Stimulated activated naive B cell treated with anti-CD40 and anti-IgM and Interleukin-4, amounts not matched to agents 10 μg/mL and 1 μg/mL and 100 μg/mL, for 72 hours (primary cell): ENCODE data around the gene DEPDC7.

Experiments used
- ATAC-seq, 2 donors: fragments of 150-1000 bp; cut with Tn5 transposase; replicated peaks; 2 replicates each; pipeline ENCODE4 v1.10.0; 2021; ENCODE audit warnings: moderate library complexity in 1 of 2
- DNase-seq: peaks from one replicate; pipeline ENCODE4 v3.0.0; 2021
- H3K27ac Mint-ChIP-seq: one replicate; pipeline ENCODE4 v1.8.0; 2022; ENCODE audit warnings: mild to moderate bottlenecking, mixed read lengths
- H3K27me3 Mint-ChIP-seq, 2 donors: one replicate each; pipeline ENCODE4 v1.8.0; 2022; ENCODE audit warnings: mixed read lengths in 2 of 2
- H3K36me3 Mint-ChIP-seq, 2 donors: one replicate each; pipeline ENCODE4 v1.8.0; 2022; ENCODE audit warnings: mixed read lengths in 2 of 2, mild to moderate bottlenecking in 1 of 2
- H3K4me1 Mint-ChIP-seq, 2 donors: one replicate each; pipeline ENCODE4 v1.8.0; 2022; ENCODE audit warnings: mixed read lengths in 2 of 2, mild to moderate bottlenecking in 1 of 2
- H3K4me3 Mint-ChIP-seq, 2 donors: one replicate each; pipeline ENCODE4 v1.8.0; 2022; ENCODE audit warnings: mild to moderate bottlenecking in 2 of 2, mixed read lengths in 2 of 2, moderate library complexity in 1 of 2
- H3K9me3 Mint-ChIP-seq, 2 donors: one replicate each; pipeline ENCODE4 v1.8.0; 2022; ENCODE audit warnings: mixed read lengths in 2 of 2, mild to moderate bottlenecking in 1 of 2

Gene DEPDC7

DNA sequence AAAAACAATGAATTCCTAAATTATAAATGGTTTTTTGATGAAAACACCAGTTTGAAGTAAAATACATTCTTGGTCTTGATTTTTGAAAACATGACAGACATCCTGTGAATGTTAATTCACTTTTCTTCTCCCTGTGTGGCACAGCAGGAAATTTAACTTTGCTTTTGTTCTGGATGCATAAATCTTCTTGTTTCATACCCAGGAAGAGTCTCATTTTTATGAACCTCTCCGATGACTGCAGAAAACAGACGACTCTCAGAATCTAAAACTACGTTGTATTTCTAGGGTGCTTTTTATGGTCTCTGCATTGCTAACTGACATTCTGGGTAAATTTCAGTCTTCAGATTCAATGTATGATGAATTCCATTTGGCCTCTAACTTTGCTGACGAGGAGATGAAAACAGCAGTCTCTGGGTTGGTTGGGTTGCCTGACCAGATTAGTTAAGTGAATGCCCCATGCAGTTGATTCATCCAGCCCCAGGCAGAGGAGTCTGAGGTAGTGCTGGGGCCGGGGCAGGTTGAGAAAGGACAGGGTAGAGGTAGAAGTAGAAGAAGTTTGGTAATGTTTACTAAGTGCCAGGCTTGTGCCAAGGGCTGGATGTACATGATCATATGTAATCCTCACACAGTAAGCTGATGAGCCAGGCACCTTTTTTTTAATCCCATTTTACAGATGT is 43.8 kb downstream of the DEPDC7 start:
- no peak overlapping the region for H3K4me3 Mint-ChIP-seq
- peaks cover 43 to 54% of the 10 kb centered on the region in 2 donors for H3K36me3 Mint-ChIP-seq
- DNase-seq = no peak
- H3K4me1 Mint-ChIP-seq = peaks cover 18 to 36% of the 10 kb centered on the region in 2 donors
- no peaks in the 10 kb centered on the region for H3K27me3 Mint-ChIP-seq
- no peaks in the 10 kb centered on the region for H3K9me3 Mint-ChIP-seq
- no peak for ATAC-seq
- H3K27ac Mint-ChIP-seq = no peak overlapping the region

DNA sequence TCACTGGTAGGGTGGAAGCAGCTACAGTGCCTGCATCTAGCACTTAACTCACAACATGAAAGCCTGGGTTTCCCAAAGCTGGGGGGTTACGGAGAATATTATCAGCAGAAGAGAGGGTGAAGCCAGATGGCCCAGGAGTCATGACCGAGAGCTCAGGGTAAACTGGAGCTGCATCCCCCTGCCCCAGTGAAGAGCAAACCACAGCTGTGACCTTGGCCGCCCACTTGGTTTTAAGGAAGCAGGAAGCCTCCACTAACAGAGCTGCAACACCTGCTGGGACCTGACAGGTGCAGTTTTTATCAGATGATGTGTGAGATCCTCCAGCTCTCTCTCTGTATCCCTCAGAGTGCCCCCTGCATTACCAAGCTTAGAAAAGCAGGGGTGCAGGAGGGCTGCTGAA is 44.6 kb downstream of the DEPDC7 start:
- Mint-ChIP-seq H3K9me3 (no peaks in the 10 kb centered on the region), H3K4me1 (peaks cover 22 to 44% of the 10 kb centered on the region in 2 donors), H3K4me3 (no peak overlapping the region), H3K27me3 (no peaks in the 10 kb centered on the region), H3K36me3 (peaks cover 39 to 54% of the 10 kb centered on the region in 2 donors), H3K27ac (peak overlapping the region; percentile 47)
- DNase-seq (no peak), ATAC-seq (no peak)

DNA sequence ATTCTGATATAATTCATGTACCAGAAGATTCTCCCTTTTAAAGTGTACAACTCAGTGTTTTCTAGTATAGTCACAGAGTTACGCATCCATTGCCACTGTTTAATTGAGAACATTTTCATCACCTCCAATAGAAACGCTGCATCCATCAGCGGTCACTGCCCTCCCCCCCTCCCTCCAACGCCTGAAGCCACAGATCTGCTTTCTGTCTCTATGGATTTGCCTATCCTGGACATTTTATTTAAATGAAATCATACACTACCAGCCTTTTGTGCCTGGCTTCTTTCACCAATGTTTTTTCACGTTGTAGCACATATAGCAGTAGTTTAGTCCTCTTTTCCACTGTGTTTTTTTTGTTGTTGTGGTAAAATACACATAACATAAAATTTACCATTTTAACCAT is 46.5 kb downstream of the DEPDC7 start:
- Mint-ChIP-seq H3K27ac (no peak overlapping the region), H3K9me3 (no peaks in the 10 kb centered on the region), H3K4me1 (peaks cover 22 to 51% of the 10 kb centered on the region in 2 donors), H3K4me3 (no peak overlapping the region), H3K27me3 (no peaks in the 10 kb centered on the region), H3K36me3 (peaks cover 44 to 65% of the 10 kb centered on the region in 2 donors)
- ATAC-seq (no peak), DNase-seq (no peak)

DNA sequence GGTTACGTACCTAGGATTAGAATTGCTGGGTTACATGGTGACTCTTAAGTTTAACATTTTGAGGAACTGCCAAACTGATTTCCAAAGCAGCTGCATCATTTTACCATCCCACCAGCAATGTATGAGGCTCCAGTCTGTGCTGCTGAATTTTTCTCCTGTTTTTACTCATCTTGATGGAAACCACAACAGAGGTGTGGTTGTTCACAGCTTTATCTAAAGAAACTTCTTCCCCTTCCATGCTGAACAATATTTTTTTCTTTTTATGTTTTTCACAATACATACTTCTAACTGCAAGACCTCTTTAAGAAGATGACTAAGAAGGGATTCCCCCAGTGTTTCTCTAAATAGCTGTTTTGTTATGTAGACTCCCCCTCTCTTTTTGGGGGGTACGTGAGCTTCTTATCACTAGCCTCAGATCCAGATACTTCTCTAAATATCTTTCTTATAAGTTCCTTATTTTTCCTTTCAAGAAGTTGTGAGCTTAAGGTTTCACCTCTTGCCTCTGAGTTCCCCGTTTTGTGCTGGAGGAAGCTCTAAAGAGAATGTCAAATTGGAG is 47.7 kb downstream of the DEPDC7 start:
- DNase-seq = no peak
- peaks cover 40 to 63% of the 10 kb centered on the region in 2 donors for H3K36me3 Mint-ChIP-seq
- peak overlapping the region; percentile 1 to 34 for H3K4me3 Mint-ChIP-seq

DNA sequence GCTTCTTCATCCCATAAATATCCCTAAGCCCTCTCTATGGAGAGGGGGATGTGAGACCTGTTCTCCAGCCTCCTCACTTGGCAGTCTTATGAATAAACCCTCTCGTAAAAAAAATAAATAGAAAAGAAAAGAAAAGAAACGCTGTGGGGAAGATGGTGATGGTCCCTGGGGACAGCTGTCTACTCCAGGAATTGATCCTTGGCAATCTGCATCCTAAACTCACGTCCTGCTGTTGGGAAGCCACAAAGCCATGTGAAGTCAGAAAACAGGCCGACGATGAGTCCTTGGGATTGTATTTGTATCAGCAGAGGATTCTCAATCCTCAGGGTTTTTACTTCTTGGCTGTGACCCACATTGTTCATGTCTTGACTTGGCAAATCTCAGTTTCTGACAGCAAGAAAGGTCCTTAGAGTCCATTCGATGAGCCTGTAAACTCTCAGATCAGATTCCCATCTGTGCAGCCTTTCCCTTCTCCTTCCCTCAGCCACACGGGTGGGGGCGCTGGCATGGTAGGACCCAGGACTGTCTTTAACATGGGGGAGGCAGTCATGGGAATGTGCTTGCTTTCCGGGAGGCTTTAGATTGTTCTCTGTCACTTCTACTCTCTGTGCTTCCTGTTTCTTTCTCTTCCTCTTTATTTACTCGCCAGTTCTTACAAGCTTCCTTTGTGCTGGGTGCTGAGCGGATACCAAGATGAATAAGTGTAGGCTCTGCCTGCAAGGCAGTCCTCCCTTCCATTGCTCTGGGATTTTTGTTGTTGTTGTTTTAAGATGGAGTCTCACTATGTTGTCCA is 48.6 kb downstream of the DEPDC7 start:
- Mint-ChIP-seq H3K36me3 (peaks cover 40 to 64% of the 10 kb centered on the region in 2 donors), H3K27me3 (no peaks in the 10 kb centered on the region), H3K4me3 (peak overlapping the region; percentile 3 to 73), H3K27ac (peak overlapping the region; percentile 89), H3K9me3 (no peaks in the 10 kb centered on the region), H3K4me1 (peaks cover 22 to 51% of the 10 kb centered on the region in 2 donors)
- no peak for DNase-seq
- ATAC-seq = peak; percentile 44 to 46

More for the DNA sequence above, 47.7 kb downstream of the DEPDC7 start:
- peak; percentile 76 for ATAC-seq
- H3K9me3 Mint-ChIP-seq = no peaks in the 10 kb centered on the region
- no peaks in the 10 kb centered on the region for H3K27me3 Mint-ChIP-seq
- H3K4me1 Mint-ChIP-seq = peaks cover 22 to 51% of the 10 kb centered on the region in 2 donors
- peak overlapping the region; percentile 4 for H3K27ac Mint-ChIP-seq

DNA sequence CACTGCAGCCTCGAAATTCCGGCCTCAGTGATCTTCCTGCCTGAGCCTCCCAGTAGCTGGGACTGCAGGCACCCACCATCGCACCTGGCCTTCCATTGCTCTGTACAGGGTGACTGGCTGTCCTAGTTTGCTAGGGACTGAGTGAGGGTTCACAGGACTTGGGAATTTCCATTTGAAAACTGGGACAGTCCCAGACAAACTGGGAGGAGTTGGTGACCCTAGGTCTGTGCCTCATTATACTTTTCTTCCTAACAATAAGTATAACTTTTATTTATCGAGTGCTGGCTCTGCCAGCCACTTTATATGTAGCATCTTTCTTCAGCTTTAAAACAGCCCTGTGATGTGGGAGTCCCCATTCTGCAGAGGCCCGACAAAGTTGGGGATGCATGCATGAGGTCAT is 49.2 kb downstream of the DEPDC7 start:
- peak overlapping the region in 1 of 2 donors; percentile 73 for H3K4me3 Mint-ChIP-seq
- H3K9me3 Mint-ChIP-seq = no peaks in the 10 kb centered on the region
- peak overlapping the region; percentile 89 for H3K27ac Mint-ChIP-seq
- ATAC-seq (peak; percentile 16 to 21), DNase-seq (no peak)
- peaks cover 35 to 58% of the 10 kb centered on the region in 2 donors for H3K36me3 Mint-ChIP-seq
- peaks cover 22 to 46% of the 10 kb centered on the region in 2 donors for H3K4me1 Mint-ChIP-seq
- no peaks in the 10 kb centered on the region for H3K27me3 Mint-ChIP-seq

DNA sequence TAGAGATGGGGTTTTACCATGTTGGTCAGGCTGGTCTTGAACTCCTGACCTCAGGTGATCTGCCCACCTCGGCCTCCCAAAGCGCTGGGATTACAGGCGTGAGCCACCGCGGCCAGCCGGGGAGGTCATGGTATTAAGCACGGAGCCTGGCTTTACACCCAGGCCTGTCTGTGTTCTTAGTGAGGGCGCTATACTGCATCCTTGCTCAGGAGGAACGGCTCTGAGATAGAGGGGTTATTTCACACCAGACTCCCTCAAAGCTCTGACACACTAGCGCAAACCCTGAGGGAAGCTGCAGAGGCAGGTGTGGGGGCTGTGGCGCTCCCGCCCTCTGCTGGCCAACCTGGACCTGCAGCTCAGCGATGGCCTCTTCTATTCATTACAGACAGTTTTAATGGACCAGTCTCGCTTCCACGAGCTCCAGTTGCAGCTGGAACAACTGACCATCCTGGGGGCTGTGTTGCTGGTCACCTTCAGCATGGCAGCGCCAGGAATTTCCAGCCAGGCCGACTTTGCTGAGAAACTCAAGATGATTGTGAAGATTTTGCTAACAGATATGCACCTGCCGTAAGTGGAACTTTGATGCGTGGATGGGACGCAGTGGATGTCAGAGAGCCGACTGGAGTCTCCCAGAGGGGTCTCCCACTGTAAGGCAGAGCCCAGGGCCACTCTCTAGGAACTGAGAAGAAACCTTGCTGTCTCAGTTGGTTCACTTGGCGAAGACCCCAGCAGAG is 49.9 kb downstream of the DEPDC7 start:
- H3K36me3 Mint-ChIP-seq = peaks cover 31 to 52% of the 10 kb centered on the region in 2 donors
- peaks cover 22 to 38% of the 10 kb centered on the region in 2 donors for H3K4me1 Mint-ChIP-seq
- ATAC-seq (peak; percentile 74 to 86), DNase-seq (peak; percentile 49)
- no peak overlapping the region for H3K4me3 Mint-ChIP-seq
- no peaks in the 10 kb centered on the region for H3K27me3 Mint-ChIP-seq
- H3K9me3 Mint-ChIP-seq = no peaks in the 10 kb centered on the region
- H3K27ac Mint-ChIP-seq = no peak overlapping the region

DNA sequence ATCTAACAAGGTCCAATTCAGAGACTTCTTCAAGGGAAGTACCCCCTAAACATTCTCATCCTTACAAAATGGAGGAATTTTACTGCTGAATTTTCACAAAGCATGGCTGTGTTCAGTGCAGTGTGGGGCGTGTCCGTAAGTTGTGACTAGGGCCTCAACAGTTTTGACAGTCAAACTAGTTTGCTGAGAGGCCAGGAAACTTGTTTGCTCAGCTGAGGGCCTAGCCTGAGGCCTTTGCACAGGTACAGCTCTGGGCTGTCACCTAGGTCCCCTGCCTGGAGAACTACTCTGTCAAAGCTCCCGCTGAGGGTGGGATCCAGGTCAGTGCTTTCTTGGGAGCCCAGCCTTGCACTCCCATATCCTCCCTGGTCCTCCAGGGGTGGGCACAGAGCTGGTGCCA is 51.6 kb downstream of the DEPDC7 start:
- ATAC-seq (no peak), DNase-seq (no peak)
- H3K9me3 Mint-ChIP-seq = no peaks in the 10 kb centered on the region
- H3K27me3 Mint-ChIP-seq = no peaks in the 10 kb centered on the region
- peaks cover 44 to 60% of the 10 kb centered on the region in 2 donors for H3K36me3 Mint-ChIP-seq
- H3K27ac Mint-ChIP-seq = no peak overlapping the region
- H3K4me3 Mint-ChIP-seq = no peak overlapping the region
- H3K4me1 Mint-ChIP-seq = peaks cover 21 to 37% of the 10 kb centered on the region in 2 donors

DNA sequence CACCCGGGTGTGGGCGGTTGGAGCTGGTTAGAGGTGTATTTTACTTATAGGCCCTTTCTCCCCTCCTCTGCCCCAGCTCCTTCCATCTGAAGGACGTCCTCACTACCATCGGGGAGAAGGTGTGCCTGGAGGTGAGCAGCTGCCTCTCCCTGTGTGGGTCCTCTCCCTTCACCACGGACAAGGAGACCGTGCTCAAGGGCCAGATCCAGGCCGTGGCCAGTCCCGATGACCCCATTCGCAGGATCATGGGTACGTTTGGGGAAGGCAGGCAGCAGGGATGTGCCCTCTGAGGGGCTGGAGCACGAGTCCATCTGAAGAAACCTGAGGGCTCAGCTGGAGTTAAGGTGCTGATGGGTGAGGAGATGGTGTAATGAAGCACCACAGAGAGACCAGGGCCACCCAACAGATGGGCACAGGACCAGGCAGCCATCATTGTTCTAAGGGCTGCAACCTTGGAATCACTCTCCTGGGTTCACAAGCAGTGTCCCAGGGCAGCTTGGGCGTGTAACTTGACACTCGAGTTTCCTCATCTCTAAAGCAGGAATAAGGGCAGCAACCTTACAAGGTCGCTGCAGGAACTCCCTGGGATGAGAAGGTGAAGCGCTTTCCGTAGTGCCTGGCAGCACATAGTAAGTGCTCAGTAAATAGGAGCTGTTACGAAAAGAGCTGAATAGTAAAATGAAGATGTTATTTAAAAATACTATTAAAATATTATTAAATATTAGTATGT is 53.1 kb downstream of the DEPDC7 start:
- no peaks in the 10 kb centered on the region for H3K27me3 Mint-ChIP-seq
- peaks cover 46 to 63% of the 10 kb centered on the region in 2 donors for H3K36me3 Mint-ChIP-seq
- DNase-seq (no peak), ATAC-seq (no peak)
- H3K4me3 Mint-ChIP-seq = no peak overlapping the region
- peaks cover 11 to 22% of the 10 kb centered on the region in 2 donors for H3K4me1 Mint-ChIP-seq
- H3K27ac Mint-ChIP-seq = no peak overlapping the region
- no peaks in the 10 kb centered on the region for H3K9me3 Mint-ChIP-seq

DNA sequence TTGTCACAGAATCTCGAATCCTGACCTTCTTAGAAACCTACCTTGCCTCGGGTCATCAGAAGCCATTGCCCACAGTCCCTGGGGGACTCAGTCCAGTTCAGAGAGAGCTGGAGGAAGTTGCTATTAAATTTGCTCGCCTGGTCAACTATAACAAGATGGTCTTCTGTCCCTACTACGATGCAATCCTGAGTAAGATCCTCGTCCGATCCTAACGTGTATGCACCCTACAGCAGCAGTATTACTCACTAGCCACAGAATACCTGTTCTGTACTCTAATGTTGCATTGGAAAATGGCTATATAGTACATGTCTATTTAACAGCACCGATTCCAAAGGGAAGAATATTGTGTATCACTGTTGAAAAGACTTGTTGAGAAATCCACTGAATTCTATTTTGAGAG is 56.8 kb downstream of the DEPDC7 start:
- no peak for ATAC-seq
- Mint-ChIP-seq H3K4me3 (no peak overlapping the region), H3K27ac (no peak overlapping the region), H3K27me3 (no peaks in the 10 kb centered on the region), H3K4me1 (no peaks in the 10 kb centered on the region), H3K36me3 (peaks cover 60 to 69% of the 10 kb centered on the region in 2 donors), H3K9me3 (peaks cover 0 to 1% of the 10 kb centered on the region in 2 donors)
- DNase-seq = no peak
